22Rv1 (cell line): ENCODE measurements around the gene ADRA1B.

ENCODE experiments used
- H3K27ac ChIP-seq: fragments of 450-650 bp; 2 replicates; pipeline ENCODE4 v1.5.1; 2017
- CTCF ChIP-seq: fragments of 450-650 bp; IDR thresholded peaks from 2 replicates; pipeline ENCODE4 v1.5.1; 2017; ENCODE audit warnings: mild to moderate bottlenecking
- ZFX ChIP-seq: fragments of 450-650 bp; IDR thresholded peaks from 2 replicates; pipeline ENCODE4 v1.6.1; 2017; ENCODE audit warnings: antibody characterized with exemption, borderline replicate concordance

ADRA1B gene

GRCh38 chr5:159971514-159971913 is 55.2 kb downstream of the ADRA1B start:
- TF ChIP-seq ZFX: no peak
- no peak for TF ChIP-seq CTCF
- no peak overlapping the region for H3K27ac ChIP-seq

GRCh38 chr5:159971931-159972461 is 55.7 kb downstream of the ADRA1B start:
- TF ChIP-seq ZFX: no peak
- no peak for TF ChIP-seq CTCF
- H3K27ac ChIP-seq: no peak overlapping the region

- no peak overlapping the region for H3K27ac ChIP-seq
- TF ChIP-seq ZFX: no peak
- TF ChIP-seq CTCF: no peak
Measured at GRCh38 chr5:159972538-159973362, 56.5 kb downstream of the ADRA1B start.

GRCh38 chr5:159975462-159976019 is 59.3 kb downstream of the ADRA1B start:
- H3K27ac ChIP-seq: no peak overlapping the region
- TF ChIP-seq ZFX: no peak
- TF ChIP-seq CTCF: no peak

GRCh38 chr5:159976921-159977320 is 60.6 kb downstream of the ADRA1B start:
- TF ChIP-seq CTCF (no peak), ZFX (no peak)
- no peak overlapping the region for H3K27ac ChIP-seq

GRCh38 chr5:159978358-159978757 is 62.1 kb downstream of the ADRA1B start:
- TF ChIP-seq ZFX (no peak), CTCF (no peak)
- H3K27ac ChIP-seq: no peak overlapping the region

- H3K27ac ChIP-seq: no peak overlapping the region
- TF ChIP-seq ZFX (no peak), CTCF (no peak)
Measured at GRCh38 chr5:159982421-159983173, 66.3 kb downstream of the ADRA1B start.
